ENCODE measurements around the gene PIK3CG. TPM values are rescaled to one million over a fixed set of nuclear protein-coding genes. Genes with fewer than 3 reads are reported as not detected.

PIK3CG gene
- total RNA-seq, 1 experiment from 2014 or later, result not detected

DNA sequence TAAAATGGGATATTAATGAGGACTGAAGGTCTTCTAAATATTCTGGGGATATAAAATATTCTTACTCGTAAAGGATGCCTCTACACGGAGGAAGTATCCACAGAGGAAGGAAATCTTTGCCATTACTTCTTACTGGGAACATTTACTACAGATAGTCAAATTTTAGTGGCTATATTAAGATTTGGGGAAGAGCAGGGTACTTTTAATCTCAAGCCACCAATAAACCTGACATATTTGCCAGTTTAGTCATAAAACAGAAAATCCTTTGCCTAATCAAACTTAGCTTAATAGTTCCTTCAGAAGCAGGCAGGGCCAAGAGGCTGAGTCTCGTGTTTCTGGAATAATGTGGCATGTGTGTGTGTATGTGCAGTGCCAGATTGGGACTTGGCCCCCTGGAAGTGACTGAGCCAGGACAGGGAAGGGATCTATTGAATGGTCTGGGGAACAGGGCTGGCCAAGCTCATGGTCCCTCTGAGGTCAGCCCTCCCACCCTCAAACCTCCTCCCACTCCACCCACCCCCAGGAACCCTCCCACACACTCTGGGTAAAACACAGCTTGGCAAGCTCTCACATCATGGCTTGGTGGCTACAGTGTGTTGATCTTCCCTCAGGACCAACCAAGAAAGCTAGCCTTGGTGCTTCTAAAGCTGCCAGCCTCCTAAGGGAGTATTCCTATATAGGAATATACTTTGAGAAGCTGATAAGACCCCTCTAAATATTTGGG, 1.6 kb upstream of the PIK3CG start:
- no peak overlapping the region for H3K27ac Mint-ChIP-seq (ENCODE audit: unreplicated experiment)
- no peaks in the 10 kb centered on the region for H3K27me3 Mint-ChIP-seq (ENCODE audit: unreplicated experiment)
- peaks cover 5% of the 10 kb centered on the region for H3K9me3 Mint-ChIP-seq (ENCODE audit: low read depth, unreplicated experiment)
- intact Hi-C loops (cut with micrococcal nuclease; ENCODE audit: unreplicated experiment), result no loop called here
- no peak for DNase-seq
- no peak overlapping the region for H3K4me3 Mint-ChIP-seq (ENCODE audit: low read depth, unreplicated experiment)
- peaks cover 25% of the 10 kb centered on the region for H3K4me1 Mint-ChIP-seq (ENCODE audit: low read depth, unreplicated experiment)
- no TSS peak for BruUV-seq (replicated peaks)
- CTCF ChIA-PET, result interaction anchor here (0.7 kb wide), 1 partner anchor 46 kb away, joined by 10 read pairs; no protein-coding TSS in a partner anchor
- TF ChIP-seq, protein P1, sequence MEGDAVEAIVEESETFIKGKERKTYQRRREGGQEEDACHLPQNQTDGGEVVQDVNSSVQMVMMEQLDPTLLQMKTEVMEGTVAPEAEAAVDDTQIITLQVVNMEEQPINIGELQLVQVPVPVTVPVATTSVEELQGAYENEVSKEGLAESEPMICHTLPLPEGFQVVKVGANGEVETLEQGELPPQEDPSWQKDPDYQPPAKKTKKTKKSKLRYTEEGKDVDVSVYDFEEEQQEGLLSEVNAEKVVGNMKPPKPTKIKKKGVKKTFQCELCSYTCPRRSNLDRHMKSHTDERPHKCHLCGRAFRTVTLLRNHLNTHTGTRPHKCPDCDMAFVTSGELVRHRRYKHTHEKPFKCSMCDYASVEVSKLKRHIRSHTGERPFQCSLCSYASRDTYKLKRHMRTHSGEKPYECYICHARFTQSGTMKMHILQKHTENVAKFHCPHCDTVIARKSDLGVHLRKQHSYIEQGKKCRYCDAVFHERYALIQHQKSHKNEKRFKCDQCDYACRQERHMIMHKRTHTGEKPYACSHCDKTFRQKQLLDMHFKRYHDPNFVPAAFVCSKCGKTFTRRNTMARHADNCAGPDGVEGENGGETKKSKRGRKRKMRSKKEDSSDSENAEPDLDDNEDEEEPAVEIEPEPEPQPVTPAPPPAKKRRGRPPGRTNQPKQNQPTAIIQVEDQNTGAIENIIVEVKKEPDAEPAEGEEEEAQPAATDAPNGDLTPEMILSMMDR (IDR thresholded peaks at IDR 0.05; ENCODE audit: unreplicated experiment), result no peak
- H3K36me3 Mint-ChIP-seq (ENCODE audit: insufficient read depth, unreplicated experiment), result no peaks in the 10 kb centered on the region

DNA sequence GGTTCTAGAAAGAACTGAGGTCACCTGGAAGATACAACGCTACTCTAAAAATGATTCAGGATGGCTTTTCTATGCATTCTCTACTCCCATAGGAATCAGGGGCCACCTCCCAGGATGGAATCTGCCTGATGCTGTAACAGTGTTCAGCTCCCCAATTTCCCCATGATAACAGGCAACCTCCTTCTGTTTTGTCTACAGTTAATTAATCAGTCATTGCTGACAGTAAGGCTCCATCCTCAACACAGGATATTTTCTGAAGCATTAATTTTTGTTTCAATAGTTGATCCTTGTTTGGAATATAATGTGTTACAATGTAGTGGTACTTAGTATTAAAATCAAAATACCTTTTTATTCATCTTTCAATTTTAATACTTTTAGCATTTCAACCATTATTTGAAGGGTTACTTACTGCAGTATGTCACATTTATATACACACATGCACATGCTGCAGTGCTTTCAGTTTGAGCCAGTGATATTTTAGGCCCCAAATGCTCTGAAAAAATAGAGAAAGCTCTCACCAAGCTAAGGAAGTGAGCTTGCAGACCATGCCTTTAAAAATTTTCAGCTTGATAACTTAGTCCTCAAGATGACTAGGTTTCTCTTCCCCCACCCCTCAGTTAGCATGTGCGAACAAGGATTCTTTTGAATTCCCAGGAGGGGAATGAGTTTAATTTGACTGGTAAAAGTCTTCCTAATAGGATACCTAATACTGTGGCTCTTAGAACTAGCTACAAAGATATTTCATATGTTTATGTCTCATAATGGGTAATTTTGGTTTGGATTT, 592 bp upstream of the PIK3CG start:
- no TSS peak for BruUV-seq (replicated peaks)
- intact Hi-C loops (cut with micrococcal nuclease; ENCODE audit: unreplicated experiment), result no loop called here
- CTCF ChIA-PET, result interaction anchor here (0.7 kb wide), 1 partner anchor 47 kb away, joined by 10 read pairs; no protein-coding TSS in a partner anchor

DNA sequence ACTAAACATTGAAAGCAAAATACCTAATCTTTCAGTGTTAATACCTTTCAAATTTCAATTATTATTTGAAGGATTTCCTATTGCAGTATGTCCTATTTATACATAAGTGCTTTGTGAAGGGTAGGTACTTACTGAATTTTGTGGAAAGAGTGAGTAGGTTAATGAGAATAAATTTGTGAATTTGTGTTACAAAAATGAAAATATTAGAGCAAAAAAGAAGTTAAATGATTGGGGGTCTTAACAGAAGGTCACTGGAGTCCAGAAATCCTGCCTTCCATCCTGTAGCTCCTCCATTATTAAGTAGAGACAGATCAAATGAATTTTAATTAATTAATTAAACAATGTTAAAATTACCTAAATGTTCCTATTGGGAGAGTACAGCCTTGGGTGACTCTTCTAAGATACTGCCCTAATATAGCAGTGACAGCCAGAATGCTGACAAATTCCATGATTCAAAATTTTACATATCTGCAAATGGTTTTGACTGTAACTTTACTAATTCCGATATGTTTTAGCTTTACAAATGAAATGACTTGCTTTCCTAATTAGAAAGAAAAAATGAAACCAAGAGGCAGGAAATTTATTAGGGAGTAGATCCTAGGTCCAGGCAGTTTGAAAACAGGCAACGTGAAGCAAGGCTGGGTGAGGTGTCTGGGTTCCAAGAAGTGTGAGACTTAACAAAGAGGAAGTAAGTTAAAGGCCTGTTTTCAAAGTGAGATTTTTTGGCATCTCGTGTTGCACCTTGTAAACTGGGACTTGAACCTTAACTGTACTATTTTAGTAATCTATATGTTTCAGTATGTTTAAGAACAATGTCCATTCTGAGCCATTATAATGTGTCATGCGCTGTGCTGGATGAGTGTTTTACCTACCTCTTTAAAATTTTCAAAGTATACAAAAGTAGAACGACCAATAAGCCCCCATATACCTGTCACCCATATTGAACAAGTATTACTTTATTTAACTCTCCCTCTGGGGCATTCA, 1.5 kb downstream of the PIK3CG start:
- no peak overlapping the region for H3K4me3 Mint-ChIP-seq (ENCODE audit: low read depth, unreplicated experiment)
- no peak for DNase-seq
- no TSS peak for BruUV-seq (replicated peaks)
- CTCF ChIA-PET, result interaction anchor here (0.6 kb wide), 1 partner anchor 966 kb away, joined by 4 read pairs; no protein-coding TSS in a partner anchor
- H3K36me3 Mint-ChIP-seq (ENCODE audit: insufficient read depth, unreplicated experiment), result no peaks in the 10 kb centered on the region
- H3K9me3 Mint-ChIP-seq (ENCODE audit: low read depth, unreplicated experiment), result no peaks in the 10 kb centered on the region
- intact Hi-C loops (cut with micrococcal nuclease; ENCODE audit: unreplicated experiment), result no loop called here
- no peak overlapping the region for H3K27ac Mint-ChIP-seq (ENCODE audit: unreplicated experiment)
- TF ChIP-seq, protein P1 (IDR thresholded peaks at IDR 0.05; ENCODE audit: unreplicated experiment), result no peak
- H3K4me1 Mint-ChIP-seq (ENCODE audit: low read depth, unreplicated experiment), result no peaks in the 10 kb centered on the region
- H3K27me3 Mint-ChIP-seq (ENCODE audit: unreplicated experiment), result no peaks in the 10 kb centered on the region

More for the DNA sequence above, 592 bp upstream of the PIK3CG start:
- TF ChIP-seq, protein P1 (IDR thresholded peaks at IDR 0.05; ENCODE audit: unreplicated experiment), result no peak
- no peak overlapping the region for H3K27ac Mint-ChIP-seq (ENCODE audit: unreplicated experiment)
- no peaks in the 10 kb centered on the region for H3K36me3 Mint-ChIP-seq (ENCODE audit: insufficient read depth, unreplicated experiment)
- DNase-seq, result no peak
- peaks cover 5% of the 10 kb centered on the region for H3K9me3 Mint-ChIP-seq (ENCODE audit: low read depth, unreplicated experiment)
- peaks cover 15% of the 10 kb centered on the region for H3K4me1 Mint-ChIP-seq (ENCODE audit: low read depth, unreplicated experiment)
- no peak overlapping the region for H3K4me3 Mint-ChIP-seq (ENCODE audit: low read depth, unreplicated experiment)
- no peaks in the 10 kb centered on the region for H3K27me3 Mint-ChIP-seq (ENCODE audit: unreplicated experiment)

Data from Calu3 (cell line).